ENCODE measurements around the gene FHIP1A.

FHIP1A gene

GRCh38 chr4:151415978-151416377 is 7.0 kb downstream of the FHIP1A start:
- DNase-seq (ENCODE audit: low read depth, low spot score) = no peak
- H3K4me3 ChIP-seq (ENCODE audit: low read length) = no peak overlapping the region

GRCh38 chr4:151417164-151417571 is 8.2 kb downstream of the FHIP1A start:
- DNase-seq (ENCODE audit: low read depth, low spot score) = peak; percentile 23
- no peak overlapping the region for H3K4me3 ChIP-seq (ENCODE audit: low read length)

GRCh38 chr4:151417766-151418376 is 8.9 kb downstream of the FHIP1A start:
- no peak overlapping the region for H3K4me3 ChIP-seq (ENCODE audit: low read length)
- DNase-seq (ENCODE audit: low read depth, low spot score) = no peak

- DNase-seq (ENCODE audit: low read depth, low spot score) = no peak
- no peak overlapping the region for H3K4me3 ChIP-seq (ENCODE audit: low read length)
Observed at GRCh38 chr4:151418385-151418784, 9.4 kb downstream of the FHIP1A start.

GRCh38 chr4:151418856-151419255 is 9.9 kb downstream of the FHIP1A start:
- no peak overlapping the region for H3K4me3 ChIP-seq (ENCODE audit: low read length)
- no peak for DNase-seq (ENCODE audit: low read depth, low spot score)

GRCh38 chr4:151420250-151420807 is 11.4 kb downstream of the FHIP1A start:
- no peak overlapping the region for H3K4me3 ChIP-seq (ENCODE audit: low read length)
- no peak for DNase-seq (ENCODE audit: low read depth, low spot score)

GRCh38 chr4:151422854-151423253 is 13.9 kb downstream of the FHIP1A start:
- no peak overlapping the region for H3K4me3 ChIP-seq (ENCODE audit: low read length)
- no peak for DNase-seq (ENCODE audit: low read depth, low spot score)

- H3K4me3 ChIP-seq (ENCODE audit: low read length) = no peak overlapping the region
- no peak for DNase-seq (ENCODE audit: low read depth, low spot score)
Observed at GRCh38 chr4:151426513-151426912, 17.5 kb downstream of the FHIP1A start.

- H3K4me3 ChIP-seq (ENCODE audit: low read length) = no peak overlapping the region
- no peak for DNase-seq (ENCODE audit: low read depth, low spot score)
Observed at GRCh38 chr4:151427266-151427665, 18.3 kb downstream of the FHIP1A start.

- DNase-seq (ENCODE audit: low read depth, low spot score) = no peak
- no peak overlapping the region for H3K4me3 ChIP-seq (ENCODE audit: low read length)
Observed at GRCh38 chr4:151428346-151428745, 19.4 kb downstream of the FHIP1A start.

- DNase-seq (ENCODE audit: low read depth, low spot score) = no peak
- no peak overlapping the region for H3K4me3 ChIP-seq (ENCODE audit: low read length)
Observed at GRCh38 chr4:151429957-151430570, 21.1 kb downstream of the FHIP1A start.

GRCh38 chr4:151430740-151431457 is 21.9 kb downstream of the FHIP1A start:
- H3K4me3 ChIP-seq (ENCODE audit: low read length) = no peak overlapping the region

GRCh38 chr4:151431728-151432127 is 22.8 kb downstream of the FHIP1A start:
- H3K4me3 ChIP-seq (ENCODE audit: low read length) = no peak overlapping the region
- DNase-seq (ENCODE audit: low read depth, low spot score) = no peak

More at GRCh38 chr4:151430740-151431457, 21.9 kb downstream of the FHIP1A start:
- DNase-seq (ENCODE audit: low read depth, low spot score) = no peak

- H3K4me3 ChIP-seq (ENCODE audit: low read length) = no peak overlapping the region
- DNase-seq (ENCODE audit: low read depth, low spot score) = no peak
Observed at GRCh38 chr4:151432654-151433053, 23.7 kb downstream of the FHIP1A start.

- DNase-seq (ENCODE audit: low read depth, low spot score) = no peak
Observed at GRCh38 chr4:151434183-151434860, 25.3 kb downstream of the FHIP1A start.

GRCh38 chr4:151436093-151436518 is 27.1 kb downstream of the FHIP1A start:
- no peak overlapping the region for H3K4me3 ChIP-seq (ENCODE audit: low read length)
- DNase-seq (ENCODE audit: low read depth, low spot score) = no peak

More at GRCh38 chr4:151434183-151434860, 25.3 kb downstream of the FHIP1A start:
- no peak overlapping the region for H3K4me3 ChIP-seq (ENCODE audit: low read length)

GRCh38 chr4:151437505-151437904 is 28.5 kb downstream of the FHIP1A start:
- H3K4me3 ChIP-seq (ENCODE audit: low read length) = no peak overlapping the region
- DNase-seq (ENCODE audit: low read depth, low spot score) = no peak

- DNase-seq (ENCODE audit: low read depth, low spot score) = no peak
Observed at GRCh38 chr4:151438154-151438553, 29.2 kb downstream of the FHIP1A start.

GRCh38 chr4:151439320-151439719 is 30.3 kb downstream of the FHIP1A start:
- H3K4me3 ChIP-seq (ENCODE audit: low read length) = no peak overlapping the region
- no peak for DNase-seq (ENCODE audit: low read depth, low spot score)

More at GRCh38 chr4:151438154-151438553, 29.2 kb downstream of the FHIP1A start:
- no peak overlapping the region for H3K4me3 ChIP-seq (ENCODE audit: low read length)
